MM.1S (cell line): ENCODE measurements around the gene SCG3.

Experiments used
- DNase-seq: peaks from one replicate; pipeline ENCODE4 v3.0.0-alpha.2; 2015
- H2AFZ ChIP-seq: fragments of 300-600 bp; sonication (generic); 2 replicates; pipeline ENCODE4 v1.6.0; 2016; ENCODE audit warnings: antibody characterized with exemption, low read length
- H3F3A ChIP-seq: fragments of 300-600 bp; sonication (generic); 2 replicates; pipeline ENCODE4 v1.6.1; 2016; ENCODE audit warnings: mild to moderate bottlenecking, antibody characterized with exemption, low read length, moderate library complexity, mixed read lengths; ENCODE audit not compliant: insufficient read depth
- H3K27ac ChIP-seq: fragments of 300-600 bp; sonication (generic); 2 replicates; pipeline ENCODE4 v1.5.1; 2016; ENCODE audit warnings: mild to moderate bottlenecking, low read length
- H3K27me3 ChIP-seq: fragments of 300-600 bp; sonication (generic); replicated peaks from 2 replicates; pipeline ENCODE4 v1.6.0; 2016; ENCODE audit warnings: low read length; ENCODE audit not compliant: insufficient read depth
- H3K36me3 ChIP-seq: fragments of 300-600 bp; sonication (generic); replicated peaks from 2 replicates; pipeline ENCODE4 v1.6.1; 2016; ENCODE audit warnings: mild to moderate bottlenecking, low read length, mixed read lengths; ENCODE audit not compliant: insufficient read depth
- H3K4me1 ChIP-seq: fragments of 300-600 bp; sonication (generic); 2 replicates; pipeline ENCODE4 v1.6.1; 2016; ENCODE audit warnings: low read length, mixed read lengths
- H3K4me2 ChIP-seq: fragments of 300-600 bp; sonication (generic); 2 replicates; pipeline ENCODE4 v1.6.0; 2016; ENCODE audit warnings: low read depth, low read length
- H3K4me3 ChIP-seq: fragments of 300-600 bp; sonication (generic); 2 replicates; pipeline ENCODE4 v1.5.1; 2016; ENCODE audit warnings: low read length, mixed read lengths
- H3K79me2 ChIP-seq: fragments of 300-600 bp; sonication (generic); 2 replicates; pipeline ENCODE4 v1.6.1; 2016; ENCODE audit warnings: mixed run types, low read length, mixed read lengths
- H3K9ac ChIP-seq: fragments of 300-600 bp; sonication (generic); 2 replicates; pipeline ENCODE4 v1.6.1; 2016; ENCODE audit warnings: low read length, mixed read lengths
- H3K9me2 ChIP-seq: fragments of 300-600 bp; sonication (generic); replicated peaks from 2 replicates; pipeline ENCODE4 v1.6.1; 2016; ENCODE audit warnings: mild to moderate bottlenecking, low read length, mixed read lengths; ENCODE audit not compliant: insufficient read depth
- H3K9me3 ChIP-seq: fragments of 300-600 bp; sonication (generic); replicated peaks from 2 replicates; pipeline ENCODE4 v1.6.1; 2016; ENCODE audit warnings: mild to moderate bottlenecking, low read length, mixed read lengths; ENCODE audit not compliant: insufficient read depth
- H4K20me1 ChIP-seq: fragments of 300-600 bp; sonication (generic); 2 replicates; pipeline ENCODE4 v1.6.1; 2016; ENCODE audit warnings: mild to moderate bottlenecking, low read length, moderate library complexity, mixed read lengths; ENCODE audit not compliant: insufficient read depth
- CTCF ChIP-seq: fragments of 300-600 bp; sonication (generic); IDR thresholded peaks from 2 replicates; pipeline ENCODE4 v1.5.1; 2016; ENCODE audit warnings: antibody characterized with exemption, low read length, mixed read lengths
- EZH2 ChIP-seq: fragments of 300-600 bp; sonication (generic); optimal IDR thresholded peaks from 2 replicates; pipeline ENCODE3; 2017; ENCODE audit warnings: low read depth, mild to moderate bottlenecking, antibody characterized with exemption, low read length, mixed read lengths
- EZH2phosphoT487 ChIP-seq: fragments of 300-600 bp; sonication (generic); IDR thresholded peaks from 2 replicates; pipeline ENCODE4 v1.6.1; 2018; ENCODE audit warnings: antibody characterized with exemption, low read length

The SCG3 gene

DNA sequence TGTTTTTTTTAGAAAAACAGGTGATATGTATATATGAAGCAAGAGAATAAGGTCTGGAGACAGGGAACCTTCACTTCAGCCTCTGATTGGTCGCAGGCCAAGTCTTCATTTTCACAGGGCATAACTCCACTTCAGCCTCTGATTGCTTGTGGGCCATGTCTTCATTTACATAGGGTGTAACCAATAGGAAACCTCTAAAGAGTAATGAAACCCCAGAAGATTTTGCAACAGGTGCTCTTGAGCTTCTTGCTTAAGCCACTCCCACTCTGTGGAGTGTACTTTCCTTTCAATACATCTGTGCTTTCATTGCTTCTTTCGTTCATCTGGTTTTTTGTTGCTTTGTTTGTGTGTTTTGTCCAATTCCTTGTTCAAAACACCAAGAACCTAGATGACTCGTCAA lies 22.6 kb upstream of the SCG3 start:
- Histone ChIP-seq H2AFZ (0 out of 2 replicates have a peak overlapping the region, but pooled peaks have one; percentile 2), H3K9ac (no peak overlapping the region), H4K20me1 (no peaks in the 10 kb centered on the region), H3K27ac (no peak overlapping the region), H3K4me2 (peak overlapping the region; percentile 28; the same call in 1 of the 2 replicates), H3K79me2 (no peaks in the 10 kb centered on the region), H3K27me3 (no peaks in the 10 kb centered on the region), H3K9me3 (no peaks in the 10 kb centered on the region), H3K9me2 (no peaks in the 10 kb centered on the region), H3K36me3 (no peaks in the 10 kb centered on the region), H3K4me1 (peaks cover 4% of the 10 kb centered on the region; the same call in 1 of the 2 replicates), H3F3A (no peaks in the 10 kb centered on the region), H3K4me3 (peak overlapping the region; percentile 4; the same call in 1 of the 2 replicates)
- TF ChIP-seq CTCF (no peak), EZH2phosphoT487 (no peak), EZH2 (no peak)
- peak; percentile 76 for DNase-seq

DNA sequence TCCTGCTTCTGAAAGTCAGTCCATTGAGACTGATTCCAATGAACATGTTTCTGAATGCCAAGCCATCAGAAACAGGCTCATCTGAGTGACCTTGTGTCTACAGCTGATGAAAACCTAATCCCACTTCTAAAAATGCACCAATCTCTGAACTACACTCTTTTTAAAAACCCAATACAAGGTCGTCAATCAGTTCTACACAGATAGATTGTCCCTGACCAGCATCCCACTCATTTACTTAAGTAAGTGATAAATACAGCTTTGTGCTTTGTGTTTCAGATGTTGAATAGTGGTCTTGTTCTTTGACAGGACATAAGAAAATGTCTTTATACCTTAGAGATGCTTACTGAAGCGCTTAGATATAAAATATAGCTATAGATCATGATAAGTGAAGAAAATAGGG lies 20.2 kb upstream of the SCG3 start:
- no peak overlapping the region for H3K4me3 ChIP-seq
- no peaks in the 10 kb centered on the region for H3K27me3 ChIP-seq
- no peaks in the 10 kb centered on the region for H4K20me1 ChIP-seq
- H3K36me3 ChIP-seq: no peaks in the 10 kb centered on the region
- peaks cover 4% of the 10 kb centered on the region; the same call in 1 of the 2 replicates for H3K4me1 ChIP-seq
- H3K9ac ChIP-seq: no peak overlapping the region
- H2AFZ ChIP-seq: no peak overlapping the region
- no peak overlapping the region for H3K4me2 ChIP-seq
- H3F3A ChIP-seq: no peaks in the 10 kb centered on the region
- H3K9me2 ChIP-seq: no peaks in the 10 kb centered on the region
- TF ChIP-seq CTCF: no peak
- TF ChIP-seq EZH2phosphoT487: no peak
- TF ChIP-seq EZH2: no peak
- H3K79me2 ChIP-seq: no peaks in the 10 kb centered on the region
- H3K9me3 ChIP-seq: no peaks in the 10 kb centered on the region
- DNase-seq: no peak
- no peak overlapping the region for H3K27ac ChIP-seq

GRCh38 chr15:51667478-51667877 lies 13.8 kb upstream of the SCG3 start:
- no peak overlapping the region for H3K9ac ChIP-seq
- H3K36me3 ChIP-seq: no peaks in the 10 kb centered on the region
- no peak for DNase-seq
- H3K79me2 ChIP-seq: no peaks in the 10 kb centered on the region
- H3F3A ChIP-seq: no peaks in the 10 kb centered on the region
- no peak overlapping the region for H2AFZ ChIP-seq
- H4K20me1 ChIP-seq: no peaks in the 10 kb centered on the region
- H3K9me2 ChIP-seq: no peaks in the 10 kb centered on the region
- H3K27me3 ChIP-seq: no peaks in the 10 kb centered on the region
- H3K4me1 ChIP-seq: no peaks in the 10 kb centered on the region
- no peak overlapping the region for H3K4me3 ChIP-seq
- H3K9me3 ChIP-seq: no peaks in the 10 kb centered on the region
- TF ChIP-seq EZH2 (no peak), CTCF (no peak), EZH2phosphoT487 (no peak)
- no peak overlapping the region for H3K27ac ChIP-seq
- H3K4me2 ChIP-seq: no peak overlapping the region
